HG03060 (cell line): ENCODE results near the gene GPAT2.
"Not testable (repeated sequence)": the region's sequence is repeated elsewhere in the genome, so short reads cannot be mapped to it uniquely, and the experiment has no call there.

Experiments
- ATAC-seq: cut with Tn5 transposase; IDR thresholded peaks from one replicate; pipeline ENCODE4 v1.9.1; 2021; ENCODE audit warnings: low read depth, moderate number of reproducible peaks; ENCODE audit not compliant: unreplicated experiment

Gene GPAT2

GRCh38 chr2:96065954-96066353 is 31.2 kb upstream of the GPAT2 start:
- not testable (repeated sequence) for ATAC-seq

- ATAC-seq = no peak
Measured at GRCh38 chr2:96065381-96065930, 30.7 kb upstream of the GPAT2 start.

- not testable (repeated sequence) for ATAC-seq
Measured at GRCh38 chr2:96064760-96065159, 30.0 kb upstream of the GPAT2 start.

- not testable (repeated sequence) for ATAC-seq
Measured at GRCh38 chr2:96064047-96064675, 29.4 kb upstream of the GPAT2 start.

- ATAC-seq = not testable (repeated sequence)
Measured at GRCh38 chr2:96063116-96063899, 28.6 kb upstream of the GPAT2 start.

GRCh38 chr2:96062483-96062882 is 27.8 kb upstream of the GPAT2 start:
- ATAC-seq = not testable (repeated sequence)

- ATAC-seq = not testable (repeated sequence)
Measured at GRCh38 chr2:96061901-96062300, 27.2 kb upstream of the GPAT2 start.

GRCh38 chr2:96061197-96061817 is 26.6 kb upstream of the GPAT2 start:
- ATAC-seq = not testable (repeated sequence)

- ATAC-seq = not testable (repeated sequence)
Measured at GRCh38 chr2:96060325-96060724, 25.6 kb upstream of the GPAT2 start.

- not testable (repeated sequence) for ATAC-seq
Measured at GRCh38 chr2:96059443-96059842, 24.7 kb upstream of the GPAT2 start.

GRCh38 chr2:96055830-96056229 is 21.1 kb upstream of the GPAT2 start:
- not testable (repeated sequence) for ATAC-seq

GRCh38 chr2:96054537-96054936 is 19.8 kb upstream of the GPAT2 start:
- ATAC-seq = not testable (repeated sequence)

- ATAC-seq = not testable (repeated sequence)
Measured at GRCh38 chr2:96053385-96053784, 18.7 kb upstream of the GPAT2 start.

GRCh38 chr2:96052632-96053031 is 17.9 kb upstream of the GPAT2 start:
- not testable (repeated sequence) for ATAC-seq

- not testable (repeated sequence) for ATAC-seq
Measured at GRCh38 chr2:96049917-96050262, 15.2 kb upstream of the GPAT2 start.

- ATAC-seq = not testable (repeated sequence)
Measured at GRCh38 chr2:96049049-96049916, 14.6 kb upstream of the GPAT2 start.

GRCh38 chr2:96035554-96035953 is 838 bp upstream of the GPAT2 start:
- not testable (repeated sequence) for ATAC-seq

GRCh38 chr2:96033997-96034396 is 719 bp downstream of the GPAT2 start:
- not testable (repeated sequence) for ATAC-seq

GRCh38 chr2:96027725-96028325 is 6.9 kb downstream of the GPAT2 start:
- ATAC-seq = not testable (repeated sequence)

- not testable (repeated sequence) for ATAC-seq
Measured at GRCh38 chr2:96025755-96026154, 9.0 kb downstream of the GPAT2 start.
